HepG2 (cell line): Measurements from ENCODE around the gene CDHR5. TPM values are rescaled to one million over a fixed set of nuclear protein-coding genes. Genes with fewer than 3 reads are reported as not detected.

Experiments used
- AGO2 ChIP-seq: fragments of 200-400 bp; formaldehyde crosslinking; optimal IDR thresholded peaks from 2 replicates; pipeline ENCODE3; 2017; ENCODE audit warnings: mild to moderate bottlenecking, low read depth, low read length, moderate library complexity
- ELF1 ChIP-seq: sonication (generic); formaldehyde crosslinking; IDR thresholded peaks from 2 replicates; pipeline ENCODE4 v1.4.0; 2020; ENCODE audit warnings: missing genetic modification reagents
- HIC2 ChIP-seq: sonication (generic); formaldehyde crosslinking; IDR thresholded peaks from 2 replicates; pipeline ENCODE4 v1.9.0; 2022; ENCODE audit warnings: low read depth, missing genetic modification reagents
- LRRFIP1 ChIP-seq: sonication (generic); formaldehyde crosslinking; conservative IDR thresholded peaks from 2 replicates; pipeline ENCODE4 v1.4.0; 2020; ENCODE audit warnings: missing genetic modification reagents
- MXI1 ChIP-seq: IDR thresholded peaks from 3 replicates; pipeline ENCODE4 v1.6.1; 2012; ENCODE audit warnings: low read depth, low read length, inconsistent platforms, borderline replicate concordance
- POGZ ChIP-seq: sonication (generic); formaldehyde crosslinking; IDR thresholded peaks from 2 replicates; pipeline ENCODE4 v1.4.0; 2020; ENCODE audit warnings: mild to moderate bottlenecking, missing genetic modification reagents
- RBM22 ChIP-seq: fragments of 200-400 bp; formaldehyde crosslinking; optimal IDR thresholded peaks from 2 replicates; pipeline ENCODE3; 2017; ENCODE audit warnings: mild to moderate bottlenecking, low read length, moderate library complexity
- REL ChIP-seq: sonication (generic); formaldehyde crosslinking; conservative IDR thresholded peaks from 2 replicates; pipeline ENCODE4 v1.8.0; 2022; ENCODE audit warnings: mild to moderate bottlenecking, missing genetic modification reagents, moderate library complexity
- SRSF1 ChIP-seq: fragments of 200-400 bp; formaldehyde crosslinking; optimal IDR thresholded peaks from 2 replicates; pipeline ENCODE3; 2017; ENCODE audit warnings: mild to moderate bottlenecking, low read depth, low read length, moderate library complexity
- SSRP1 ChIP-seq: IDR thresholded peaks from 2 replicates; pipeline ENCODE4 v1.6.1; 2016; ENCODE audit warnings: control low read depth
- TCF7 ChIP-seq: sonication (generic); IDR thresholded peaks from 2 replicates; pipeline ENCODE4 v1.6.1; 2016; ENCODE audit warnings: antibody characterized with exemption, low read depth
- ZBTB20 ChIP-seq: sonication (generic); formaldehyde crosslinking; IDR thresholded peaks from 2 replicates; pipeline ENCODE4 v1.8.1; 2023; ENCODE audit warnings: missing genetic modification reagents, low read depth, mild to moderate bottlenecking, borderline replicate concordance
- ZBTB7A ChIP-seq: sonication (generic); formaldehyde crosslinking; IDR thresholded peaks from 2 replicates; pipeline ENCODE4 v1.8.0; 2022; ENCODE audit warnings: mild to moderate bottlenecking, missing genetic modification reagents
- ZBTB7B ChIP-seq: sonication (generic); formaldehyde crosslinking; IDR thresholded peaks from 2 replicates; pipeline ENCODE4 v1.4.0; 2020; ENCODE audit warnings: missing genetic modification reagents
- ZNF101 ChIP-seq: sonication (generic); formaldehyde crosslinking; IDR thresholded peaks from 2 replicates; pipeline ENCODE4 v1.4.0; 2020; ENCODE audit warnings: mild to moderate bottlenecking, low read depth, missing genetic modification reagents, borderline replicate concordance
- ZNF547 ChIP-seq: sonication (generic); formaldehyde crosslinking; IDR thresholded peaks from 2 replicates; pipeline ENCODE4 v1.5.1; 2020; ENCODE audit warnings: mild to moderate bottlenecking, missing genetic modification reagents
- ZNF639 ChIP-seq: conservative IDR thresholded peaks from 2 replicates; pipeline ENCODE4 v1.6.1; 2018; ENCODE audit warnings: missing genetic modification reagents
- ZNF749 ChIP-seq: sonication (generic); formaldehyde crosslinking; IDR thresholded peaks from 2 replicates; pipeline ENCODE4 v1.8.0; 2022; ENCODE audit warnings: mild to moderate bottlenecking, missing genetic modification reagents, moderate library complexity, borderline replicate concordance
- polyA plus RNA-seq, 8 experiments: library from polyadenylated mRNA; depleted of rRNA in 3 of 8; stranded (reverse) in 7 of 8; unstranded in 1 of 8; fragments of >200 nt; fragmentation: Illumina TruSeq in 4 of 8; extraction: Trizol in 4 of 8; gene quantifications; 2 replicates each; pipeline versions ENCODE4 v1.2.1 to v1.2.3, GENCODE V29; 2011 to 2016; ENCODE audit warnings: low read depth in 4 of 8, missing spikeins in 1 of 8, mixed read lengths in 1 of 8; ENCODE audit not compliant: insufficient read depth in 1 of 8
- total RNA-seq, 5 experiments: library from RNA; depleted of rRNA; stranded (reverse); fragments of >200 nt; fragmentation: Illumina TruSeq; extraction: Trizol; gene quantifications; 2 replicates each; pipeline ENCODE4 v1.2.3, GENCODE V29; 2016; ENCODE audit warnings: low read depth in 1 of 5

The CDHR5 gene
- total and polyA plus RNA-seq, 2 of the 13 experiments (the other 11 are each of a cell fraction or from before 2014, with no cell fraction given) = 0.46 to 0.71 TPM

- TF ChIP-seq ZBTB20 (CRISPR knock-in tag) (no peak), ZBTB7A (CRISPR knock-in tag) (peak; percentile 77; the same call in 1 of the 2 replicates), SRSF1 (peak; percentile 27), RBM22 (peak; percentile 5), MXI1 (no peak; the same call in 2 of the 3 replicates), ZBTB7B (peak; percentile 39; the same call in 1 of the 2 replicates), HIC2 (CRISPR knock-in tag) (peak; percentile 37; the same call in 1 of the 2 replicates), ZNF101 (no peak), POGZ (CRISPR knock-in tag) (no peak), ZNF749 (CRISPR knock-in tag) (0 out of 2 replicates have a peak, but pooled peaks have one; percentile 31), ELF1 (no peak), SSRP1 (CRISPR knock-in tag) (no peak), LRRFIP1 (no peak), ZNF547 (0 out of 2 replicates have a peak, but pooled peaks have one; percentile 43), TCF7 (no peak), REL (CRISPR knock-in tag) (no peak), AGO2 (peak; percentile 86), ZNF639 (CRISPR knock-in tag) (no peak)
Observed at GRCh38 chr11:624705-625635, at the start of gene CDHR5 (continued).
